ENCODE measurements around the gene GSN. TPM values are rescaled to one million over a fixed set of nuclear protein-coding genes. Genes with fewer than 3 reads are reported as not detected.

GSN gene
- total and polyA plus RNA-seq, 2 of the 8 experiments (the other 6 are each of a cell fraction or from before 2014, with no cell fraction given) = 52.3 to 94.5 TPM

- no peak overlapping the region for H4K5ac ChIP-seq (ENCODE audit: insufficient read length, low read depth, low read length)
- H3K23me2 ChIP-seq (ENCODE audit: low read depth, low read length) = peaks cover 5% of the 10 kb centered on the region
- no peak overlapping the region for H3K56ac ChIP-seq (replicated peaks; ENCODE audit: insufficient read length, low read depth, low read length)
- no peak overlapping the region for H3K4me2 ChIP-seq (ENCODE audit: insufficient read depth in 1 of 2, low read depth in 2 of 2, low read length in 2 of 2)
- no peak overlapping the region for H2BK120ac ChIP-seq (replicated peaks; ENCODE audit: low read depth, low read length)
- no peak overlapping the region for H3K27ac ChIP-seq (ENCODE audit: low read depth, low read length)
- H4K20me1 ChIP-seq (replicated peaks in 1 of 2; ENCODE audit: control insufficient read depth in 1 of 2, insufficient read depth in 2 of 2, low read length in 2 of 2) = no peaks in the 10 kb centered on the region
- DNase-seq (ENCODE audit: low read depth in 1 of 2, low spot score in 2 of 2) = no peak
- H3K18ac ChIP-seq (ENCODE audit: extremely low read depth, low read length) = no peak overlapping the region
- H4K91ac ChIP-seq (replicated peaks; ENCODE audit: insufficient read length, low read length) = no peak overlapping the region
- H3K79me2 ChIP-seq (ENCODE audit: control insufficient read depth in 1 of 2, insufficient read depth in 2 of 2, low read length in 2 of 2) = no peaks in the 10 kb centered on the region
- no peak for FAIRE-seq
- no peak overlapping the region for H2AK5ac ChIP-seq (ENCODE audit: low read depth, low read length)
- no peak overlapping the region for H2BK5ac ChIP-seq (ENCODE audit: low read depth, low read length)
- ChIA-PET POLR2A (ENCODE audit: partially characterized antibody) (interaction anchor here (0.6 to 1.1 kb wide), 3 partner anchors 26 to 218 kb away, joined by 3 read pairs; no protein-coding TSS in a partner anchor), CTCF (ENCODE audit: partially characterized antibody) (interaction anchor here (0.7 to 1.0 kb wide), 3 partner anchors 16 to 729 kb away, joined by 3 to 5 read pairs (median 3); no protein-coding TSS in a partner anchor)
- H3K23ac ChIP-seq (ENCODE audit: insufficient read length) = no peak overlapping the region
- H2BK20ac ChIP-seq (ENCODE audit: low read length) = no peak overlapping the region
- H3K4me3 ChIP-seq (ENCODE audit: extremely low read depth in 1 of 4, insufficient read depth in 2 of 4, low read depth in 3 of 4, low read length in 4 of 4) = no peak overlapping the region
- H3K9ac ChIP-seq (replicated peaks in 1 of 4; ENCODE audit: extremely low read depth in 1 of 4, low read depth in 3 of 4, low read length in 3 of 4) = no peak overlapping the region
- no peak overlapping the region for H2AFZ ChIP-seq (ENCODE audit: low read length)
- H2BK15ac ChIP-seq (ENCODE audit: low read length) = no peak overlapping the region
- H2BK12ac ChIP-seq (ENCODE audit: low read depth, low read length) = no peak overlapping the region
- 94% methylated on average over 4 of the region's 4 CpGs; no CpG with 5 or more reads in 1 of the 2 experiments for WGBS, 2 experiments (ENCODE audit: extremely low coverage in 1 of 2, insufficient coverage in 1 of 2, insufficient read length in 1 of 2, insufficient replicate concordance in 2 of 2, low coverage in 1 of 2, low lambda C conversion rate in 2 of 2, missing lambda C conversion rate in 1 of 2)
- no peaks in the 10 kb centered on the region; a peak in 1 of 4 replicates for H3K9me3 ChIP-seq (ENCODE audit: insufficient read depth in 2 of 2, low read depth in 1 of 2, low read length in 1 of 2)
- H3K14ac ChIP-seq (ENCODE audit: insufficient read length) = no peak overlapping the region
- no peak overlapping the region for H3K4ac ChIP-seq (replicated peaks; ENCODE audit: insufficient read length, low read depth, low read length)
- TF ChIP-seq SP2 (IDR thresholded peaks at IDR 0.05; ENCODE audit: low read length) (no peak), CREB1 (IDR thresholded peaks at IDR 0.05) (no peak), TCF12 (IDR thresholded peaks at IDR 0.05; ENCODE audit: low read depth, low read length) (no peak), ZNF274 (IDR thresholded peaks at IDR 0.05; ENCODE audit: borderline replicate concordance, extremely low read depth, low read length) (no peak), ATF3 (IDR thresholded peaks at IDR 0.05; ENCODE audit: insufficient read depth, low read depth, low read length) (no peak), BACH1 (IDR thresholded peaks at IDR 0.05; ENCODE audit: low read length) (no peak), RNF2 (IDR thresholded peaks at IDR 0.05; ENCODE audit: borderline replicate concordance, low read depth, low read length, missing control alignments, poor library complexity, severe bottlenecking) (no peak)
- H3K4me1 ChIP-seq (replicated peaks in 1 of 4; ENCODE audit: control insufficient read depth in 3 of 4, insufficient read depth in 4 of 4, low read length in 3 of 4) = peaks cover 0 to 7% (median 4%) of the 10 kb centered on the region in 4 experiments; a peak in 4 of 7 replicates
- H4K8ac ChIP-seq (ENCODE audit: extremely low read depth, insufficient read depth, low read length) = no peak overlapping the region
- H3K27me3 ChIP-seq (replicated peaks in 1 of 4; ENCODE audit: control insufficient read depth in 3 of 4, extremely low read depth in 1 of 4, insufficient read depth in 3 of 4, low read length in 3 of 4) = peaks cover 0 to 13% (median 9%) of the 10 kb centered on the region in 4 experiments; a peak in 3 of 7 replicates
- H3K36me3 ChIP-seq (ENCODE audit: control insufficient read depth in 2 of 4, insufficient read depth in 4 of 4, low read length in 3 of 4) = peaks cover 0 to 3% (median 0%) of the 10 kb centered on the region in 4 experiments; a peak in 1 of 8 replicates
- H3K79me1 ChIP-seq (ENCODE audit: low read depth, low read length) = no peaks in the 10 kb centered on the region
Observed at GRCh38 chr9:121371495-121372061, 103.6 kb downstream of the GSN start.

Measured in H1 (cell line).